NCI-H146 treated with DMSO at 0.1 percent for 48 hours (cell line): Measurements from ENCODE around the gene RMDN3.

Experiments used
- DNase-seq: peaks from one replicate; lab custom pipeline; 2025; ENCODE audit not compliant: unreplicated experiment; lab: John Stamatoyannopoulos, UW

RMDN3 gene

GRCh38 chr15:40754883-40755811, at the start of gene RMDN3:
TSS of gene RMDN3 (minus strand) at chr15:40755254. CDS start at chr15:40754783, 471 bp downstream.
- peak; percentile 72 for DNase-seq

GRCh38 chr15:40803688-40804087, 48.6 kb upstream of the RMDN3 start:
- no peak for DNase-seq

GRCh38 chr15:40803076-40803475, 48.0 kb upstream of the RMDN3 start:
- no peak for DNase-seq

GRCh38 chr15:40799523-40799922, 44.5 kb upstream of the RMDN3 start:
- DNase-seq, result no peak

GRCh38 chr15:40796512-40796911, 41.5 kb upstream of the RMDN3 start:
- no peak for DNase-seq

- DNase-seq, result no peak
Observed at GRCh38 chr15:40796041-40796440, 41.0 kb upstream of the RMDN3 start.

GRCh38 chr15:40793216-40793989, 38.3 kb upstream of the RMDN3 start:
- no peak for DNase-seq

- DNase-seq, result no peak
Observed at GRCh38 chr15:40792394-40792793, 37.3 kb upstream of the RMDN3 start.

GRCh38 chr15:40790718-40791117, 35.7 kb upstream of the RMDN3 start:
- no peak for DNase-seq

- DNase-seq, result no peak
Observed at GRCh38 chr15:40789999-40790398, 34.9 kb upstream of the RMDN3 start.

- DNase-seq, result no peak
Observed at GRCh38 chr15:40789119-40789518, 34.1 kb upstream of the RMDN3 start.

- no peak for DNase-seq
Observed at GRCh38 chr15:40787991-40788390, 32.9 kb upstream of the RMDN3 start.

GRCh38 chr15:40787344-40787841, 32.3 kb upstream of the RMDN3 start:
- peak; percentile 67 for DNase-seq

GRCh38 chr15:40785814-40786213, 30.8 kb upstream of the RMDN3 start:
- no peak for DNase-seq

- DNase-seq, result no peak
Observed at GRCh38 chr15:40785164-40785563, 30.1 kb upstream of the RMDN3 start.

GRCh38 chr15:40782609-40783227, 27.7 kb upstream of the RMDN3 start:
- peak; percentile 34 for DNase-seq

GRCh38 chr15:40776537-40777141, 21.6 kb upstream of the RMDN3 start:
- DNase-seq, result no peak

GRCh38 chr15:40775740-40776536, 20.9 kb upstream of the RMDN3 start:
- no peak for DNase-seq

- no peak for DNase-seq
Observed at GRCh38 chr15:40775007-40775406, 20.0 kb upstream of the RMDN3 start.

GRCh38 chr15:40773902-40774301, 18.8 kb upstream of the RMDN3 start:
- no peak for DNase-seq
